Posterior cingulate gyrus (tissue), 11 donors: ENCODE measurements around the gene SORCS2.

Experiments
- DNase-seq, 10 donors: peaks; one replicate each; pipeline versions ENCODE4 v3.0.0 to v3.0.0-alpha.2; 2020 to 2021; ENCODE audit warnings: mixed read lengths in 3 of 10
- intact Hi-C: fragments of 100-400 bp; cut with DNase I; formaldehyde crosslinking; loops from one replicate; pipeline ENCODE4 v1.15.1; 2023

The SORCS2 gene

DNA sequence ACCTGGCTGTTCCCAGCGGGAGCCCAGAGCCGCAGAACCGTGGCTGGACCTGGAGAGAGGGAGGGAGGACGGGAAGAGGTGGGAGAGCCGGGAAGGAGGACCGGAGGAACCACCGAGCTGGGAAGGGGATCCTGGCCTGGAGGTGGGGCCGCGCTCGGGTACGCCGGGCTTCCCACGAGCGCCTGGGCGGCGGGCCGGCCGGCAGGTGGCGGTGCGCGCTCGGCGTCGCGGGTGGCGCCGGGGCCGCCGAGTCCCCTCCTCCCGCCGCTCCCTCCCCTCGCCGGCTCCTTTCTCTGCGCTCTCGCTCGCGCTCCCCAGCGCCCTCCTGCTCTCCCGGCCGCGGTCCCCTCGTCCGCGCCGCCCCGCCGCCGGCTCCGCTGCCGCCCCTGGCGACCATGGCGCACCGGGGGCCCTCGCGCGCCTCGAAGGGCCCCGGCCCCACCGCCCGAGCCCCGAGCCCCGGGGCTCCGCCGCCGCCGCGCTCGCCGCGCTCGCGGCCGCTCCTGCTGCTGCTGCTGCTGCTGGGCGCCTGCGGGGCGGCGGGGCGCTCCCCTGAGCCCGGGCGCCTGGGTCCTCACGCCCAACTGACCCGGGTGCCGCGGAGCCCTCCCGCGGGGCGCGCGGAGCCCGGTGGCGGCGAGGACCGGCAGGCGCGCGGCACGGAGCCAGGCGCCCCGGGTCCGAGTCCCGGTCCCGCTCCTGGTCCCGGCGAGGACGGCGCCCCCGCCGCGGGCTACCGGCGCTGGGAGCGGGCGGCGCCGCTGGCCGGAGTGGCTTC is at the start of gene SORCS2:
TSS of gene SORCS2 (plus strand) at position 287 of the 778 bp plus-strand sequence.
- peak; percentile 64 to 97 (median 74) for DNase-seq
- intact Hi-C loops = loop anchor here (1.0 to 5.0 kb wide), 5 partner anchors 104 to 610 kb away; no protein-coding TSS in a partner anchor

DNA sequence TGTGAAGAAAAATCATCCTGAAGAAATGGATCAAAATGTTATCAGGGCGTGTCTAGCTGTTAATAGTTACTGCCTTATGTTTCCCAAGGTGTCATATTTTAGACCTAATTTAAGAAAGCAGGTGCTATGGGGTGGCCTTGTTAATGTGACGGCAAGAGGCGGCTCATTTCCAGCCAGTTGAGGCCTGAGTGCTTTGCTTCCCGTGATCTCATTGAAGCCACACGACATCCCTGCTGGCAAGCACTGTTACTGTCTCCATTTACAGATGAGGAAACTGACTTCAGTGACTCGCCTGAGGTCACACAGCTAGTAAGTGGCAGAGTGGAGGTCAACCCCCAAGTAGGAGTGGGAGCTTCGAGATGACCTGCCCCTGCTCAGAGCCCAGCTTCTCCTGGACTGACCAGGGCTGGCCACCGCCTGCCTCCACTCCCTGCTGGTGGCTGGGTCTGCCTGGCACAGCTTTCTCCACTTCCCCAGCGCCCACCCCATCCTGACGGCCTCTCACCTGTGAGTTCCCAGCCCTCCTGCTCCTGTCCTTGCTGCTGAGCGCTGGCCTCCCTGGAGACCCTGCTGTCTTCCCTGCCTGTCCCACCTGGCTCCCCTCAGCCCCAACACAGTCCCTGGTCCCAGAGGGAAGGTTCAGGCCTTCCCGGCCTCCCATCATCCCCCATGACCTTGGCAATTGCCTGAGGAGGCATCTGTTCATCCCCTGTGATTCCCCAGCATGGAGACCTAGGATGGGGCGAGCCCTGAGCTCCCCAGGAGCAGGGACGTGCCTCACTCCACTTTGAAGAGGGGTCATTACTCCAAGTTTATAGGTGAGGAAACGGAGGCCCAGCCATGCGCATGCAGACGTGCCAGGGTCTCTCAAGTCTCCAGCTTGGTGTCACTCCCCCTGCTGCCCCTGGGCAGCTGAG is 47.7 kb upstream of the SORCS2 start:
- peak in 2 of 10 donors; percentile 69 to 74 for DNase-seq
- intact Hi-C loops = no loop called here

DNA sequence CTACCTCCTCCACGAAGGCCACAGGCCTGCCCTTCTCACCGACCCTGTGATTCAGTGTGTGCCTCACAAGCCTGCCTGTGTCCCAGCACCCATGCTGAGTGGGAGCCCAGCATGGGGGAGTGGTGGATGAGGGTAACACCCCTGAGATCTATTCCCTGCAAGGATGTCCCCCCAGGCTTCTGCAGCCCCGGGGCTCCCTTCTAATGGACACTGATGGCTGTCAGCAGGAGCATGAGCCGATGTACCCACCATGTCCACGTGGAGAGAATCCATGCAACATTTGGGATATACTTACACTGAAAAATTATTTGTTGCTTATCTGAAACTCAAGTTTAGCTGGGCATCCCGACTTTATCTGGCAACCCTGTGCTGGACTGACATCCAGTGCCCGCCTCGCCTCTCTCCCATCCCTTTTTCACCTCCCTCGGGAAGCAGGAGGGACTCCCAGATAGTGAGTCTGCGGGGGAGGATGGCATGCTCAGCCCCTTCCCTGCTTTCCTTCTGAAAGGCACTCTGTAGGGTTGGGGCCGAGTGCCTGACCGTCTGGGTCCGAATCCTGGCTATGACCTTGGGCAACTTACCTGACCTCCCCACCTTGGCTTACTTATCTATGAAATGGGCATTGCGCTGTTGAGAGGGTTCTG is 46.9 kb upstream of the SORCS2 start:
- intact Hi-C loops = no loop called here
- peak in 2 of 10 donors; percentile 55 to 59 for DNase-seq

DNA sequence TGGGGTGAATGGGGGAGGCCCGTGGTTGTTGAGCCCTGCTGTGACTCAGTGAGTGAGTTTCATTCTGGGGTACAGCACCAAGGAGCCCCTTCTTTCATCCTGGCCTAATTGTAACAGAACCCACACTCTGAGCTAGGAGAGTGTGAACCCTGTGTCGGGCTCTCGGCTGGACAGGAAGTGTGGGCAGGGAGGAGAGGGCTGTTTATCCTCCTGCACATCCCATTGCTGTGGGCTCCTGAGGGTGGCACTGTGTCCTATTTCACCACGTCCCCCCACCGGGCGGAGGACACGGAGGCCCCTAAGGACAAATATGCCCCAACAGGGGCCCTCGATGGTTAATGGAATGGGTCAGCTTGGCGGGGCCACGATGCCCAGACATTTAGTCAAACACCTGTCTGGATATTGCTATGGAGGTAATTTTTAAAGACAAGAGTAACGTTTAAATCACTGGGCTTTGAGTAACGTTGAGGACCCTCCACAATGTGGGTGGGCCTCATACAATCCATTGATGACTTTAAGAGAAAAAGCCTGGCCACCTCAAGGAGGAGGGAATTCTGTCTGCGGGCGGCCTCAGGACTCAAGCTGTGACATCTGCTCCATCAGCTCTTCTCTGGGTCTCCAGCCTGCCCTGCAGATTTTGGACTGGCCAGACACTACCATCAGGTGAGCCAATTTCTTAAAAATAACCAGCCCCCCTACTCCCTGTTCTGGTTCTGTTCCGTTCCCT is 46.1 kb upstream of the SORCS2 start:
- intact Hi-C loops = no loop called here
- peak in 1 of 10 donors; percentile 52 for DNase-seq

- intact Hi-C loops = no loop called here
- peak in 2 of 10 donors; percentile 57 to 63 for DNase-seq
Observed at GRCh38 chr4:7146786-7147115, 45.6 kb upstream of the SORCS2 start.

- DNase-seq = peak in 2 of 10 donors; percentile 38 to 71
- intact Hi-C loops = no loop called here
Observed at GRCh38 chr4:7147261-7147660, 45.1 kb upstream of the SORCS2 start.

DNA sequence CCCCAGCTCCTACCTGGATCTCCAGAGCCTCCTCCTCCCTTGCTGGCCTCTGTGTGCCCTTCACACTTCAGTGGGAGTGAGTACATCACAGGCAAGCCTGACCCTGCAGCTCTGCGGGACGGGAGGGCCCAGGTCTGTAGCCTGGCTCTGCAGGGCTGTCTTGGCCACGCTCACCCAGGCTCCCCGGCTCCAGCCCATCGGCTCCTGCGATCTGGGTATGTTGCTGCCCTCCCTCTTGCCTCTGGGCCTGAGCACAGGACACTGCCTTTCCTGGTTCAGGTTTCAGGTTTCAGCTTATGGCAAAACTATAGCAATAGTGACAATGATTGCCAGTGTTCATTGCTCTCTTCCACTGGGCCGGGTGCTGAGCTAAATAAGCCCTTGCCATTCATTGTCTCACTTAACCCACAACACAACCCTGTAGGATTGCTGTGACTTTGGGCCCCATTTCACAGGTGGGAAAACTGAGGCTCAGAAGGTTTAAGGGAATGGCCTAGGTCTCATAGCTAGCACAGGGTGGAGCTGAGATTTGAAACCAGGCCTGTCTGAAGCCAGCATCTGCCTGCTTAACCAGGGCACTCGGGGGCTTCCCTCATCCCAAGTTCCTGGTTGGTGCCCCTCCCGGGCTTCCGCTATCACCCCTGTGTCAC is 44.6 kb upstream of the SORCS2 start:
- peak in 2 of 10 donors; percentile 64 to 66 for DNase-seq
- intact Hi-C loops = no loop called here

DNA sequence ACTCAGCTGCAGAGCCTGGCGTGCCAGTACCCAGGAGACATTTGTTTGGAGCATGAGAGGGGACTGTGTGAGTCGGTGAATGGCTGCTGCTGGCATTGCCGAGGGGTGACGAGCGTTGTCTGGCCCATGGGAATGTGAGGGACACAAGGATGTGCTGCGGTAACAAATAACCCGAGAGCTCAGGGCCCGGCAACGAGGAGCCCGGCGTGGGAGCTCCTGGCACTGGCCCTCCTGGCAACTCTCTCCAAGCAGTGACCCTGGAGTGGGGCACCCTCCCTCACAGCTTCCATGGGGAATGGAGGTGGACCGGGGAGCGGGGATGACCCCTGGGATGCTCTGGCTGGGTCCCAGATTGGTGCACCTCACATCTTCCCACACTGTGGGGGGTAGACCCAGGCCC is 44.0 kb upstream of the SORCS2 start:
- peak in 1 of 10 donors; percentile 67 for DNase-seq

DNA sequence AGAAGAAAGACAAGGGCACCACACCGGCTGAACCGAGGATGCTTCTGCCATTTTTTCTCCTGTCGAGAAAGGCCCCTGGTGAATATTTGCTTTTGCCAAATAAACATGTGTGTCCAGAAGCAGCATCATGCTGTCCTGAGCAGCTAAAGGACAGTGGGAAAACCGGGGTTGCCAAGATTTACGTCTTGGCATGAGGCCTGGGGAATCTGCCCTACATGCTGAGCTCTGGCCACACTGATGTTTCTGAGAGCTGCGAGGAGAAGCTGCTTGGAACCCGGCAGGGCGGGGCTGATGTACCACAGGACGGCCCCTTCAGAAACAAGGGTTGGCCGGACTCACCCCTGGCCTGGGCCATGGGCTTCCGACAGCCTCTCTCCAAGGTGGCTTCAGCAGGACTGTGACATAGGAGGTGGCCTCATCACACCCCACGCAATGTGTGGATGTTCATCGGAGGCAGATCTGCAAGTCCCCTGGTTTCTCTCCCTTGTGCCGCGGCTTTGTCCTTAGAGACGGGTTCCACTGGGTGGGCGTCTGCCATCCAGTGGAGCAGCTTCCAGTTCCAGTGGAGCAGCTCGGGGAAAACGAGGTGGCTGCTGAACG is 42.2 kb upstream of the SORCS2 start:
- intact Hi-C loops = no loop called here
- DNase-seq = peak in 2 of 10 donors; percentile 62 to 73

More for the DNA sequence above, 44.0 kb upstream of the SORCS2 start:
- intact Hi-C loops = no loop called here

DNA sequence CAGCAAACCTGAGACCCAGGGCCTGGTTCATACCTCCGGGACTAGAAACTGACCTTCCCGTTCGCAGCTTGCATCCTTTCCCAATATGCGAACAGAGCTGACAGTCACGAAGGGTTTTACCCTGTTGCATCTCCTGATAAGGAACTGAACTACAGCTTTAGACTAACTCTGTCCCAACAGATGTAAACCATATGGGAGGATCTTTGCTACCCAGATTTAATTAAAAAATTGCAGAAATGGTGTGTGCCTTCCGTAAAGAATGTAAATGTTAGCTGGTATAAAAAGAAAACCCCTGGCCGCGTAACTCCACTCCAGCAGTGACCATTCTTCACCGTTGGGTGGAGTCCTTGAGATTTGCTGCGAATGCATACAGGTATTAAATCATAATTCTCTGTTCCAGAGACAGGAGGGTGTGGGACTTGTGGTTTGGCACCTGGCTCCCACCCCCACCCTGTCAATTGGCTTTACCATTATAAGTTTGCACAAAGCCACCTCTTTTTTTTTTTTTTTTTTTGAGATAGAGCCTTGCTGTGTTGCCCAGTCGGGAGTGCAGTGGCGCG is 40.6 kb upstream of the SORCS2 start:
- intact Hi-C loops = no loop called here
- peak in 2 of 10 donors; percentile 28 to 44 for DNase-seq

- intact Hi-C loops = no loop called here
- DNase-seq = peak in 3 of 10 donors; percentile 26 to 44 (median 36)
Observed at GRCh38 chr4:7153711-7154110, 38.6 kb upstream of the SORCS2 start.

GRCh38 chr4:7154351-7154981 is 37.9 kb upstream of the SORCS2 start:
- DNase-seq = peak in 3 of 10 donors; percentile 35 to 72 (median 43)
- intact Hi-C loops = no loop called here

DNA sequence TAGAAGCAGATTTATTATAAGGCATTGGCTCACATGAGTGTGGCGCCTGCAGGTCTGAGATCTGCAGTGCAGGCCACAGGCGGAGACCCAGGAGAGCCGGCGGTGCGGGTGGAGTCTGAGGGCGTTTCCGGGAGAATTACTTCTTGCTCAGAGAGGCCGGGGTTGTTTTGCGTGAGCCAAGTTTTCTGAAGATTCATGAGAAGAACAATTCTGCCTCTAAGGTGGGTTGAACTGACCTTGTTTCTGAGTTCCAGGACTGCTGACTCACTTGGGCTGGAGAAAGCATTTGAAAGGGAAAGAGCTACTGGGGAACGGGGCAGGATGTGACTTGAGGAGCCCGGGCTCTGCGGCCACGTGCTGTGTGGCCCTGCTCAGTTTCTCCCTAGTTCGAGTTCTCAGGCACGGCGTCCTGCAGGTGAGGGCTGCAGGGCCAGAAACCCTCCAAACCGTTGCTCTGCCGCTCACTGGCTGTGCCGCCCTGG is 36.7 kb upstream of the SORCS2 start:
- peak in 4 of 10 donors; percentile 14 to 81 (median 66) for DNase-seq
- intact Hi-C loops = no loop called here

DNA sequence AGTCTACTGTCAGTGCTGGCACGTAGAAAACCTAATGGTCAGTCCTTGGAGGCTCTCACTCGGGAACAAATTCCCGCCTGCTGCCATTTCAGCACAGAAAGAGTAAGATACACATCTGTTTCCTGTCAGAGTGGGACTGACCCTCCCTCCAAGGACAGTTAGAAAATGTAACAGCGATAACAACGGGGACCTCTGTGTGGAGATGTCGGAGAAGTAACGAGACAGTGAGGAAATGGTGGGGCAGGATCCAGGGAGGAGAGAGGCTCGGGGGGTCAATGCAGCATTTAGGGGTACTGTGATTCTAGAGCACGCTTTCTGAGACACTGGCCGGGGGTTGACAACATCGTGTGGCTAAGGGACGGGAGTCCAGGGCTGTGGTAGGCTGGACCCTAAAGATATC is 36.0 kb upstream of the SORCS2 start:
- DNase-seq = peak in 3 of 10 donors; percentile 6 to 48 (median 12)
- intact Hi-C loops = no loop called here

- intact Hi-C loops = no loop called here
- peak in 7 of 10 donors; percentile 26 to 91 (median 69) for DNase-seq
Observed at GRCh38 chr4:7156761-7157488, 35.4 kb upstream of the SORCS2 start.

GRCh38 chr4:7157666-7158065 is 34.7 kb upstream of the SORCS2 start:
- DNase-seq = peak in 1 of 10 donors; percentile 75
- intact Hi-C loops = no loop called here

DNA sequence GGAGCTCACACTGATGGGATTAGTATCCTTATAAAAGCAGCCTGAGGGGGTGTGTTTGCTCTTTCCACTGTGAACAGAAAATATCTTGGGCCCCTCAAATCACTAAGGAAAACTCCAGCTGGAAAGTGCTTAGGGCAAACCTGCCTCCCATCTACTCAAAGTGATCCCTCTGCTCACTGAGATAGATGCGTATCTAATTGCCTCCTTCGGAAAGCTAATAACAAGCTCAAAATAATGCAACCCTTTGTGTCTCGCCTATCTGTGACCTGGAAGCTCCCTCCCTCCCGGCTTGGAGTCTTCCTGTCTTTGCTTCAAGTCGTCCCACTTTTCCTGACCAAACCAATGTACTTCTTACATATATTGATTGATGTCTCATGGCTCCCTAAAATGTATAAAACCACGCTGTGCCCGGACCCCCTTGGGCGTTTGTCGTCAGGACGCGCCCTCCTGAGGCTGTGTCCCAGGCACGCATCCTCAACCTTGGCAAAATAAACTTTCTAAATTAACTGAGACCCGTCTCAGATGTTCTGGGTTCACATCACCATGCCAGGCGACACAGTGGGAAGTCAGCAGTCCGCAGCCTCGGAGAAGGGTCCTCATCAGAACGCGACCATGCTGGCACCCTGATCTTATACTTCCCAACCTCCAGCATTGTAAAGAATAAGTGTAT is 34.1 kb upstream of the SORCS2 start:
- intact Hi-C loops = no loop called here
- no peak for DNase-seq
